ENCODE results near the gene ME1.

DNA sequence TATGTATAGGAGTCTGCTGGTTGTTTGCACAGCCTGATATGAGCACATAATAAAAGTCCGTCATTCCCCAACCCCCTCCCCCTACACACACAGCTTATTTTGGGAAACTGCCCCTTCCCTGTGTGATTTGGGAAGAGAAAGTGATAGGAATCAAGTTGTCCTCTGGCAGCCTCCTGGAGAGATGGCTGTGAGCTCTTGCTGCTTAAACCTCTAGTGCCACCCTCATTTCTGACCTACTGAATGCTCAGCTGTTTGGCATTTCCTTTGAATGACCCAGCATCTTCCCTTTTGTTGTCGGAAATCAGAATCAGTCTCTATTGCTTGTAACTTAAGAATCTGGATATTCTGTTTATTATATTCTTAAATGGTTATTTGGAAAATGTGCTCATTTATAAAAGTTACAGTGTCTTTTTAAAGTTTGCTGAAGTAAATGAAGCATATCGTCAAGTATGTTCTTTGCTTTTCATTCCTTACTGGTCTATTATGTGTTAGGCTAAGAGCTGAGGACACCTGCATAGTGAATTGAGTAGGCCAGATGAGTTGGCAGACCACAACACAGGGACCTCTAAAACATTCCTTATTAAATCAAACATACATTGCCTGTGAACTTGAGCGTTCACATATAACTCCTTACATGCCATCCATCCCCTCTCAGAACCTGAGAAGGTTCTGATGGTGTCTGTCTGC, 232.2 kb downstream of the ME1 start:
- TF ChIP-seq NFIC (IDR thresholded peaks at IDR 0.05) (no peak), CEBPB (IDR thresholded peaks at IDR 0.05) (no peak), EP300 (IDR thresholded peaks at IDR 0.05; ENCODE audit: borderline replicate concordance) (no peak), RAD21 (IDR thresholded peaks at IDR 0.05; ENCODE audit: low read depth) (no peak), YY1 (IDR thresholded peaks at IDR 0.05; ENCODE audit: low read depth) (no peak), TAF1 (IDR thresholded peaks at IDR 0.05; ENCODE audit: low read depth) (no peak)
- TF ChIP-seq, protein P1, sequence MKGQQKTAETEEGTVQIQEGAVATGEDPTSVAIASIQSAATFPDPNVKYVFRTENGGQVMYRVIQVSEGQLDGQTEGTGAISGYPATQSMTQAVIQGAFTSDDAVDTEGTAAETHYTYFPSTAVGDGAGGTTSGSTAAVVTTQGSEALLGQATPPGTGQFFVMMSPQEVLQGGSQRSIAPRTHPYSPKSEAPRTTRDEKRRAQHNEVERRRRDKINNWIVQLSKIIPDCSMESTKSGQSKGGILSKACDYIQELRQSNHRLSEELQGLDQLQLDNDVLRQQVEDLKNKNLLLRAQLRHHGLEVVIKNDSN (IDR thresholded peaks at IDR 0.05), result no peak
- TF ChIP-seq, protein P2, sequence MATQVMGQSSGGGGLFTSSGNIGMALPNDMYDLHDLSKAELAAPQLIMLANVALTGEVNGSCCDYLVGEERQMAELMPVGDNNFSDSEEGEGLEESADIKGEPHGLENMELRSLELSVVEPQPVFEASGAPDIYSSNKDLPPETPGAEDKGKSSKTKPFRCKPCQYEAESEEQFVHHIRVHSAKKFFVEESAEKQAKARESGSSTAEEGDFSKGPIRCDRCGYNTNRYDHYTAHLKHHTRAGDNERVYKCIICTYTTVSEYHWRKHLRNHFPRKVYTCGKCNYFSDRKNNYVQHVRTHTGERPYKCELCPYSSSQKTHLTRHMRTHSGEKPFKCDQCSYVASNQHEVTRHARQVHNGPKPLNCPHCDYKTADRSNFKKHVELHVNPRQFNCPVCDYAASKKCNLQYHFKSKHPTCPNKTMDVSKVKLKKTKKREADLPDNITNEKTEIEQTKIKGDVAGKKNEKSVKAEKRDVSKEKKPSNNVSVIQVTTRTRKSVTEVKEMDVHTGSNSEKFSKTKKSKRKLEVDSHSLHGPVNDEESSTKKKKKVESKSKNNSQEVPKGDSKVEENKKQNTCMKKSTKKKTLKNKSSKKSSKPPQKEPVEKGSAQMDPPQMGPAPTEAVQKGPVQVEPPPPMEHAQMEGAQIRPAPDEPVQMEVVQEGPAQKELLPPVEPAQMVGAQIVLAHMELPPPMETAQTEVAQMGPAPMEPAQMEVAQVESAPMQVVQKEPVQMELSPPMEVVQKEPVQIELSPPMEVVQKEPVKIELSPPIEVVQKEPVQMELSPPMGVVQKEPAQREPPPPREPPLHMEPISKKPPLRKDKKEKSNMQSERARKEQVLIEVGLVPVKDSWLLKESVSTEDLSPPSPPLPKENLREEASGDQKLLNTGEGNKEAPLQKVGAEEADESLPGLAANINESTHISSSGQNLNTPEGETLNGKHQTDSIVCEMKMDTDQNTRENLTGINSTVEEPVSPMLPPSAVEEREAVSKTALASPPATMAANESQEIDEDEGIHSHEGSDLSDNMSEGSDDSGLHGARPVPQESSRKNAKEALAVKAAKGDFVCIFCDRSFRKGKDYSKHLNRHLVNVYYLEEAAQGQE (IDR thresholded peaks at IDR 0.05; ENCODE audit: low read depth), result no peak
